ENCODE results near the gene RCVRN. TPM values are rescaled to one million over a fixed set of nuclear protein-coding genes. Genes with fewer than 3 reads are reported as not detected.

Gene RCVRN
- total RNA-seq, 1 donor from 2014 or later: not detected

GRCh38 chr17:9943343-9943742, 38.3 kb upstream of the RCVRN start:
- H3K27me3 Mint-ChIP-seq (ENCODE audit: unreplicated experiment): peaks cover 7% of the 10 kb centered on the region
- no peak for DNase-seq
- H3K4me3 Mint-ChIP-seq (ENCODE audit: unreplicated experiment): no peak overlapping the region
- no peak overlapping the region for H3K27ac Mint-ChIP-seq (ENCODE audit: unreplicated experiment)
- H3K36me3 Mint-ChIP-seq (ENCODE audit: unreplicated experiment): no peaks in the 10 kb centered on the region
- peaks cover 4% of the 10 kb centered on the region for H3K9me3 Mint-ChIP-seq (ENCODE audit: unreplicated experiment)
- no peak for TF ChIP-seq CTCF (IDR thresholded peaks at IDR 0.05; ENCODE audit: partially characterized antibody, unreplicated experiment)
- H3K4me1 Mint-ChIP-seq (ENCODE audit: low read depth, unreplicated experiment): peaks cover 13% of the 10 kb centered on the region

GRCh38 chr17:9942885-9943284, 37.8 kb upstream of the RCVRN start:
- H3K27me3 Mint-ChIP-seq (ENCODE audit: unreplicated experiment): peaks cover 7% of the 10 kb centered on the region
- no peak overlapping the region for H3K27ac Mint-ChIP-seq (ENCODE audit: unreplicated experiment)
- DNase-seq: no peak
- H3K4me3 Mint-ChIP-seq (ENCODE audit: unreplicated experiment): no peak overlapping the region
- TF ChIP-seq CTCF (IDR thresholded peaks at IDR 0.05; ENCODE audit: partially characterized antibody, unreplicated experiment): no peak
- no peaks in the 10 kb centered on the region for H3K36me3 Mint-ChIP-seq (ENCODE audit: unreplicated experiment)
- H3K9me3 Mint-ChIP-seq (ENCODE audit: unreplicated experiment): peaks cover 4% of the 10 kb centered on the region
- peaks cover 13% of the 10 kb centered on the region for H3K4me1 Mint-ChIP-seq (ENCODE audit: low read depth, unreplicated experiment)

GRCh38 chr17:9941305-9941704, 36.2 kb upstream of the RCVRN start:
- Mint-ChIP-seq H3K27me3 (ENCODE audit: unreplicated experiment) (peaks cover 8% of the 10 kb centered on the region), H3K9me3 (ENCODE audit: unreplicated experiment) (peaks cover 4% of the 10 kb centered on the region), H3K4me1 (ENCODE audit: low read depth, unreplicated experiment) (peaks cover 13% of the 10 kb centered on the region), H3K4me3 (ENCODE audit: unreplicated experiment) (no peak overlapping the region), H3K27ac (ENCODE audit: unreplicated experiment) (no peak overlapping the region), H3K36me3 (ENCODE audit: unreplicated experiment) (no peaks in the 10 kb centered on the region)
- no peak for DNase-seq
- no peak for TF ChIP-seq CTCF (IDR thresholded peaks at IDR 0.05; ENCODE audit: partially characterized antibody, unreplicated experiment)

- H3K36me3 Mint-ChIP-seq (ENCODE audit: unreplicated experiment): no peaks in the 10 kb centered on the region
- H3K4me3 Mint-ChIP-seq (ENCODE audit: unreplicated experiment): no peak overlapping the region
- no peak for DNase-seq
- no peak overlapping the region for H3K27ac Mint-ChIP-seq (ENCODE audit: unreplicated experiment)
- peaks cover 4% of the 10 kb centered on the region for H3K9me3 Mint-ChIP-seq (ENCODE audit: unreplicated experiment)
- peaks cover 13% of the 10 kb centered on the region for H3K4me1 Mint-ChIP-seq (ENCODE audit: low read depth, unreplicated experiment)
- no peak for TF ChIP-seq CTCF (IDR thresholded peaks at IDR 0.05; ENCODE audit: partially characterized antibody, unreplicated experiment)
- H3K27me3 Mint-ChIP-seq (ENCODE audit: unreplicated experiment): peaks cover 7% of the 10 kb centered on the region
Observed at GRCh38 chr17:9940841-9941240, 35.8 kb upstream of the RCVRN start.

- Mint-ChIP-seq H3K36me3 (ENCODE audit: unreplicated experiment) (no peaks in the 10 kb centered on the region), H3K4me3 (ENCODE audit: unreplicated experiment) (no peak overlapping the region), H3K9me3 (ENCODE audit: unreplicated experiment) (peaks cover 2% of the 10 kb centered on the region), H3K4me1 (ENCODE audit: low read depth, unreplicated experiment) (peaks cover 2% of the 10 kb centered on the region), H3K27ac (ENCODE audit: unreplicated experiment) (no peak overlapping the region), H3K27me3 (ENCODE audit: unreplicated experiment) (peaks cover 7% of the 10 kb centered on the region)
- DNase-seq: no peak
- TF ChIP-seq CTCF (IDR thresholded peaks at IDR 0.05; ENCODE audit: partially characterized antibody, unreplicated experiment): no peak
Observed at GRCh38 chr17:9938764-9939163, 33.7 kb upstream of the RCVRN start.
